Skeletal muscle tissue (tissue), 4 donors: ENCODE data around the gene ABCA1. TPM values are rescaled to one million over a fixed set of nuclear protein-coding genes. Genes with fewer than 3 reads are reported as not detected.

Experiments
- H3K27ac ChIP-seq: one replicate; pipeline ENCODE4 v1.7.0; 2013; ENCODE audit warnings: mild to moderate bottlenecking, low read depth, low read length, inconsistent platforms
- H3K27me3 ChIP-seq, 3 donors: one replicate each; pipeline ENCODE4 v1.7.0; 2013; ENCODE audit warnings: low read length in 3 of 3; ENCODE audit not compliant: control insufficient read depth in 3 of 3, insufficient read depth in 3 of 3
- H3K36me3 ChIP-seq, 3 donors: one replicate each; pipeline ENCODE4 v1.7.0; 2013; ENCODE audit warnings: low read length in 3 of 3; ENCODE audit not compliant: control insufficient read depth in 3 of 3, insufficient read depth in 3 of 3
- H3K4me1 ChIP-seq, 3 donors: one replicate each; pipeline ENCODE4 v1.7.0; 2013; ENCODE audit warnings: low read length in 3 of 3, mild to moderate bottlenecking in 3 of 3; ENCODE audit not compliant: control insufficient read depth in 3 of 3, insufficient read depth in 3 of 3
- H3K4me3 ChIP-seq, 3 donors: one replicate each; pipeline ENCODE4 v1.7.0; 2013; ENCODE audit warnings: low read length in 3 of 3
- H3K9ac ChIP-seq, 3 donors: one replicate each; pipeline ENCODE4 v1.7.0; 2013; ENCODE audit warnings: low read length in 3 of 3, mild to moderate bottlenecking in 3 of 3, moderate library complexity in 2 of 3, low read depth in 1 of 3
- H3K9me3 ChIP-seq, 3 donors: one replicate each; pipeline ENCODE4 v1.7.0; 2013; ENCODE audit warnings: low read length in 3 of 3; ENCODE audit not compliant: control insufficient read depth in 3 of 3
- total RNA-seq: library from RNA; depleted of rRNA; stranded (reverse); fragments of >200 nt; gene quantifications from one replicate; pipeline ENCODE4 v1.2.3, GENCODE V29; 2014
- donor health status: Osteomylitis.

Gene ABCA1
- total RNA-seq, 1 donor from 2014 or later: 33.9 TPM

- Histone ChIP-seq H3K27ac (no peak overlapping the region), H3K9me3 (no peaks in the 10 kb centered on the region), H3K9ac (no peak overlapping the region), H3K4me3 (no peak overlapping the region), H3K27me3 (no peaks in the 10 kb centered on the region), H3K4me1 (peaks cover 2 to 7% (median 6%) of the 10 kb centered on the region in 3 donors), H3K36me3 (peaks cover 38 to 77% (median 72%) of the 10 kb centered on the region in 3 donors)
Observed at GRCh38 chr9:104841601-104842141, 86.3 kb downstream of the ABCA1 start.

- Histone ChIP-seq H3K4me3 (no peak overlapping the region), H3K27ac (no peak overlapping the region), H3K4me1 (peaks cover 0 to 11% (median 5%) of the 10 kb centered on the region in 3 donors), H3K9ac (no peak overlapping the region), H3K27me3 (no peaks in the 10 kb centered on the region), H3K9me3 (no peaks in the 10 kb centered on the region), H3K36me3 (peaks cover 52 to 90% (median 83%) of the 10 kb centered on the region in 3 donors)
Observed at GRCh38 chr9:104838958-104839357, 89.0 kb downstream of the ABCA1 start.

GRCh38 chr9:104836767-104837166 is 91.2 kb downstream of the ABCA1 start:
- Histone ChIP-seq H3K27me3 (no peaks in the 10 kb centered on the region), H3K9me3 (no peaks in the 10 kb centered on the region), H3K36me3 (peaks cover 56 to 92% (median 86%) of the 10 kb centered on the region in 3 donors), H3K9ac (no peak overlapping the region), H3K4me1 (peaks cover 0 to 11% (median 5%) of the 10 kb centered on the region in 3 donors), H3K4me3 (no peak overlapping the region), H3K27ac (no peak overlapping the region)

GRCh38 chr9:104836235-104836634 is 91.7 kb downstream of the ABCA1 start:
- Histone ChIP-seq H3K4me1 (peaks cover 0 to 11% (median 5%) of the 10 kb centered on the region in 3 donors), H3K9ac (no peak overlapping the region), H3K4me3 (no peak overlapping the region), H3K36me3 (peaks cover 59 to 92% (median 87%) of the 10 kb centered on the region in 3 donors), H3K27me3 (no peaks in the 10 kb centered on the region), H3K9me3 (no peaks in the 10 kb centered on the region), H3K27ac (no peak overlapping the region)

- H3K27ac ChIP-seq: peak overlapping the region; percentile 23
- peaks cover 61 to 96% (median 87%) of the 10 kb centered on the region in 3 donors for H3K36me3 ChIP-seq
- peaks cover 0 to 11% (median 5%) of the 10 kb centered on the region in 3 donors for H3K4me1 ChIP-seq
Observed at GRCh38 chr9:104835161-104835560, 92.8 kb downstream of the ABCA1 start.

GRCh38 chr9:104833696-104834095 is 94.3 kb downstream of the ABCA1 start:
- Histone ChIP-seq H3K9ac (no peak overlapping the region), H3K36me3 (peaks cover 66 to 96% (median 88%) of the 10 kb centered on the region in 3 donors), H3K27me3 (no peaks in the 10 kb centered on the region), H3K4me3 (no peak overlapping the region), H3K27ac (no peak overlapping the region), H3K4me1 (peaks cover 0 to 11% (median 5%) of the 10 kb centered on the region in 3 donors), H3K9me3 (no peaks in the 10 kb centered on the region)

More at GRCh38 chr9:104835161-104835560, 92.8 kb downstream of the ABCA1 start:
- H3K9me3 ChIP-seq: no peaks in the 10 kb centered on the region
- H3K4me3 ChIP-seq: no peak overlapping the region
- H3K9ac ChIP-seq: no peak overlapping the region
- no peaks in the 10 kb centered on the region for H3K27me3 ChIP-seq

- peaks cover 13 to 15% (median 13%) of the 10 kb centered on the region in 3 donors for H3K4me1 ChIP-seq
- peaks cover 74 to 100% (median 96%) of the 10 kb centered on the region in 3 donors for H3K36me3 ChIP-seq
- no peaks in the 10 kb centered on the region for H3K27me3 ChIP-seq
- no peak overlapping the region for H3K9ac ChIP-seq
- H3K9me3 ChIP-seq: no peaks in the 10 kb centered on the region
- no peak overlapping the region for H3K4me3 ChIP-seq
- H3K27ac ChIP-seq: no peak overlapping the region
Observed at GRCh38 chr9:104831681-104832080, 96.3 kb downstream of the ABCA1 start.

- Histone ChIP-seq H3K4me1 (peaks cover 16 to 26% (median 17%) of the 10 kb centered on the region in 3 donors), H3K27ac (peak overlapping the region; percentile 68), H3K27me3 (no peaks in the 10 kb centered on the region), H3K4me3 (no peak overlapping the region), H3K36me3 (peaks cover 86 to 100% (median 97%) of the 10 kb centered on the region in 3 donors), H3K9ac (peak overlapping the region in 2 of 3 donors; percentile 48 to 54), H3K9me3 (no peaks in the 10 kb centered on the region)
Observed at GRCh38 chr9:104826911-104827310, 101.0 kb downstream of the ABCA1 start.

GRCh38 chr9:104826079-104826775 is 101.7 kb downstream of the ABCA1 start:
- Histone ChIP-seq H3K27ac (peak overlapping the region; percentile 68), H3K27me3 (no peaks in the 10 kb centered on the region), H3K36me3 (peaks cover 85 to 99% (median 97%) of the 10 kb centered on the region in 3 donors), H3K9ac (peak overlapping the region in 2 of 3 donors; percentile 48 to 54), H3K4me1 (peaks cover 16 to 26% (median 17%) of the 10 kb centered on the region in 3 donors), H3K4me3 (peak overlapping the region in 1 of 3 donors; percentile 16), H3K9me3 (no peaks in the 10 kb centered on the region)

- H3K27me3 ChIP-seq: no peaks in the 10 kb centered on the region
- H3K36me3 ChIP-seq: peaks cover 90 to 99% (median 98%) of the 10 kb centered on the region in 3 donors
- peaks cover 0 to under 1% (median 0%) of the 10 kb centered on the region in 3 donors for H3K4me1 ChIP-seq
- H3K4me3 ChIP-seq: no peak overlapping the region
- H3K27ac ChIP-seq: no peak overlapping the region
- no peaks in the 10 kb centered on the region for H3K9me3 ChIP-seq
- no peak overlapping the region for H3K9ac ChIP-seq
Observed at GRCh38 chr9:104820336-104820735, 107.6 kb downstream of the ABCA1 start.
